ENCODE data around the gene F5.

The F5 gene

DNA sequence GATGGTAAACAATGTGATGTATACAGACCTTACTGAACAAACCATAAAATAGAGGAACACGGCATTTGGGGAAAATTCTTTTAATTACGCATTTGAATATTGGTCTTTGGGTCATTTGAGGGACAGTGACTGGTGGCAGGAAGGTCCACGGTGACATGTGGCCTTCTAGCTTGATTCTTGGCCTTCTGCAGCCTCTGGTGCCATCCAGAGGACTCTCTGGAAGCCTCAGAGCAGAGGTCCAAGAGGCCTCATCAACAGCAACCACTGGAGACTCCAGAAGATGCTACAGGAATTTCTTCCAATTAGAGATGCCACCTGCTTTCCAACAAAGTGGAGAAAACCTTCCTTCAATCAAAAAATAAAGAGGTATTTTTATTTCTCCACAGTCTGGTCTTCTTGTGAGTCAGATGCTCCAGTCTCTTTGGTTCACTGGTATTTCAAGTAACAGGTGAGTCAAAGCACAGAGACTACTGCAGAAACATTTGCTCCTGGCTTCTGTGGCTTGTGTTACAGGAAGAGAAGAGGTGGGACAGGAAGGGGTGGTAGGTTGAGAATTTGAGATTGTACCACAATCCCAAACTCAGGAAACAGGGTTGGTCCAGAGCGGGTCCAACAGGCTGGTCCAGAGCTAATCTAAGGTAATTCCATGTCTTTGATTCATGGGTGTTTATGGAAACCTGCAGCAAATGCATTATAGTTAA, 2.7 kb upstream of the F5 start:
- Histone ChIP-seq H3K4me1 (ENCODE audit: control insufficient read depth in 2 of 2, insufficient read depth in 2 of 2, low read length in 2 of 2) (peaks cover 6 to 8% of the 10 kb centered on the region in 2 donors), H3K9me3 (ENCODE audit: control insufficient read depth in 2 of 2, low read length in 2 of 2) (no peaks in the 10 kb centered on the region), H3K27me3 (ENCODE audit: control insufficient read depth in 2 of 2, insufficient read depth in 2 of 2, low read length in 2 of 2) (peaks cover 0 to 2% of the 10 kb centered on the region in 2 donors), H3K36me3 (ENCODE audit: control insufficient read depth in 2 of 2, insufficient read depth in 2 of 2, low read length in 2 of 2) (no peaks in the 10 kb centered on the region), H3K9ac (ENCODE audit: low read depth in 1 of 2, low read length in 2 of 2) (no peak overlapping the region), H3K4me3 (ENCODE audit: low read length in 2 of 2) (no peak overlapping the region), H3K27ac (ENCODE audit: low read depth in 2 of 2, low read length in 2 of 2) (no peak overlapping the region)

DNA sequence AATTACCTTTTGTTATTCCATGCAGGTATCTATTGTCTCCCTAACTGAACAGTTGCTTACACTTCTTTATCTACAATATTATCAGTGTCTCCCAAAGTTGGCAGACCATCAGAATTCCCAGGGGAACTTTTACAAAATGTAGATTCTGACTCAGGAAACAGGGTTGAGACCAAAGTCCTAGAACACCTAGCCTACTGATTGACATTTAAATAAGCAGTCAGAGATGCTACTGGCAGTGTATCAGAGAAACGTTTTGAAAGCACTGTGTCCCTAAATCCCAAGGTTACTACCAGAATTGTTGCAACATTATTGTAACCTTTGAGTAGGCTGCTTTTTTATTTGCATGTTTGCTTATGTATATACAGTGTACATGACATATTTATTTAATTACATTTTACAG, 1.8 kb upstream of the F5 start:
- Histone ChIP-seq H3K27me3 (ENCODE audit: control insufficient read depth in 2 of 2, insufficient read depth in 2 of 2, low read length in 2 of 2) (peaks cover 0 to 2% of the 10 kb centered on the region in 2 donors), H3K36me3 (ENCODE audit: control insufficient read depth in 2 of 2, insufficient read depth in 2 of 2, low read length in 2 of 2) (no peaks in the 10 kb centered on the region), H3K4me1 (ENCODE audit: control insufficient read depth in 2 of 2, insufficient read depth in 2 of 2, low read length in 2 of 2) (peaks cover 6 to 8% of the 10 kb centered on the region in 2 donors), H3K9me3 (ENCODE audit: control insufficient read depth in 2 of 2, low read length in 2 of 2) (no peaks in the 10 kb centered on the region), H3K4me3 (ENCODE audit: low read length in 2 of 2) (no peak overlapping the region), H3K27ac (ENCODE audit: low read depth in 2 of 2, low read length in 2 of 2) (no peak overlapping the region), H3K9ac (ENCODE audit: low read depth in 1 of 2, low read length in 2 of 2) (no peak overlapping the region)

DNA sequence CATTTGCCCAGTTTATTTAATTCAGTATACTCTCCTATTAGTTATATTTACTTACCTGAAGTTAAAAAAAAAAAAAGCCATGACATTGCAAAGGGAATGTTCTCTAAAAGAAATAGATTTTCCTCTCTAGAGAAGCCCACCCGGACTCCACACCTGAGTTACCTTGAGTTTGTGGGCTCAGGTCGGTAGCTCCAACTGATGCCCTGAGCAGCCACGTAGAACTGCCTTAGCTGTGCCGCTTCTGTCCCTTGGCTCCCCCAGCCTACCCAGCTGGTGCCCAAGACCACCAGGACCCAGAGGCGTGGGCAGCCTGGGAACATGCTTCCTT, 250 bp downstream of the F5 start:
- Histone ChIP-seq H3K9ac (ENCODE audit: low read depth in 1 of 2, low read length in 2 of 2) (peak overlapping the region in 1 of 2 donors; percentile 33), H3K27ac (ENCODE audit: low read depth in 2 of 2, low read length in 2 of 2) (no peak overlapping the region), H3K4me3 (ENCODE audit: low read length in 2 of 2) (peak overlapping the region; percentile 45 to 60)

DNA sequence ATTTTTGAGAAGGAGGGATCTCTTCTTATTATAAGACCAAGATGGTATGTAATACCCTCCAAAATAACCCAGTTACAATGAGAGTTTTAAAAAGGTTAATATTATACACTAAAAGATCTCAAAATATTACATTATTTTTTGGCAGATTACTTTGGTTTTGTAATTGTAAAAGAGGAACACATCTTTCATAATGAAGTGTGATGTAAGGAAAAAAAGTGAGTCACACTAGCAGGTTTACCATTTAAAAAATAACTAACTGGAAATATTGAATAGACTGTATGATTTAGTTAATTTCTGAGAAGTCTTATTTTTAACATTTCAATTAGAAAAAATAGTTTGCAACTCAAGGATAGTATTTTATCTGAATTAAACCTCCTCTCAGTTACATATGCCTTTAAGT, 1.1 kb downstream of the F5 start:
- Histone ChIP-seq H3K9me3 (ENCODE audit: control insufficient read depth in 2 of 2, low read length in 2 of 2) (no peaks in the 10 kb centered on the region), H3K4me1 (ENCODE audit: control insufficient read depth in 2 of 2, insufficient read depth in 2 of 2, low read length in 2 of 2) (peaks cover 6 to 8% of the 10 kb centered on the region in 2 donors), H3K27me3 (ENCODE audit: control insufficient read depth in 2 of 2, insufficient read depth in 2 of 2, low read length in 2 of 2) (peaks cover 0 to 2% of the 10 kb centered on the region in 2 donors), H3K4me3 (ENCODE audit: low read length in 2 of 2) (no peak overlapping the region), H3K27ac (ENCODE audit: low read depth in 2 of 2, low read length in 2 of 2) (no peak overlapping the region), H3K9ac (ENCODE audit: low read depth in 1 of 2, low read length in 2 of 2) (no peak overlapping the region), H3K36me3 (ENCODE audit: control insufficient read depth in 2 of 2, insufficient read depth in 2 of 2, low read length in 2 of 2) (no peaks in the 10 kb centered on the region)

More for the DNA sequence above, 250 bp downstream of the F5 start:
- Histone ChIP-seq H3K27me3 (ENCODE audit: control insufficient read depth in 2 of 2, insufficient read depth in 2 of 2, low read length in 2 of 2) (peaks cover 0 to 2% of the 10 kb centered on the region in 2 donors), H3K4me1 (ENCODE audit: control insufficient read depth in 2 of 2, insufficient read depth in 2 of 2, low read length in 2 of 2) (peaks cover 6 to 8% of the 10 kb centered on the region in 2 donors), H3K36me3 (ENCODE audit: control insufficient read depth in 2 of 2, insufficient read depth in 2 of 2, low read length in 2 of 2) (no peaks in the 10 kb centered on the region), H3K9me3 (ENCODE audit: control insufficient read depth in 2 of 2, low read length in 2 of 2) (no peaks in the 10 kb centered on the region)

DNA sequence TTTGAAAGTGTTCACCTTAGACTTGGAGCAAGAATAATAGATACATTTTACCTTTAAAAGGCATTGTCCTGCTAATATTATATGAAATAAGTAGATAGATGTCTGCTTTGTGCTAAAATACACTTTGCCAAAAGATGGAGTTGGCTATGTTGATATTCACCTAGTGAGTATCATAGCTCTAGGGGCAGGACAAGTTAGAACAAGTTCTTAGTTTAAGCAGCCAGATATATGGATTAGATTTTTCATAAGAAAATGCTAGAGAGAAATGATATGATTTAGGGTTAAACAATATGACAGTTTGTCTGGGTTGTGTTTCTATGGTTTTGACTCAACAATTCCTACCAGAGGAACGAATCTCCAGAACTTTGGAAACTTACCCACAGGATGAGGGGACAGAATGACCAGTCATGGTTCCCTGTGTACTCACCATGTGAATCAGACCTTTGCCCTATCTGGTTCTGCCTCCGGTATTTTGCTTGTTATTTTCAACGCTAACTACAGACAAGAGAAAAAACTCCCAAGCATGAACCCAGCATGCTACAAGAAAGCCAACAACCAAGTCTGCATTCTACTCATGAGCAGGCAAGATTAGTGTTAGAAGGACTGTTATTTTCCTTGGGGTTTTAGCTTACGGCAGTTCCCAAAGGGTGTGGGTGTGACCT, 1.7 kb downstream of the F5 start:
- Histone ChIP-seq H3K27me3 (ENCODE audit: control insufficient read depth in 2 of 2, insufficient read depth in 2 of 2, low read length in 2 of 2) (peaks cover 0 to 2% of the 10 kb centered on the region in 2 donors), H3K36me3 (ENCODE audit: control insufficient read depth in 2 of 2, insufficient read depth in 2 of 2, low read length in 2 of 2) (no peaks in the 10 kb centered on the region), H3K4me1 (ENCODE audit: control insufficient read depth in 2 of 2, insufficient read depth in 2 of 2, low read length in 2 of 2) (peaks cover 6 to 8% of the 10 kb centered on the region in 2 donors), H3K27ac (ENCODE audit: low read depth in 2 of 2, low read length in 2 of 2) (no peak overlapping the region), H3K4me3 (ENCODE audit: low read length in 2 of 2) (no peak overlapping the region), H3K9ac (ENCODE audit: low read depth in 1 of 2, low read length in 2 of 2) (no peak overlapping the region), H3K9me3 (ENCODE audit: control insufficient read depth in 2 of 2, low read length in 2 of 2) (no peaks in the 10 kb centered on the region)

DNA sequence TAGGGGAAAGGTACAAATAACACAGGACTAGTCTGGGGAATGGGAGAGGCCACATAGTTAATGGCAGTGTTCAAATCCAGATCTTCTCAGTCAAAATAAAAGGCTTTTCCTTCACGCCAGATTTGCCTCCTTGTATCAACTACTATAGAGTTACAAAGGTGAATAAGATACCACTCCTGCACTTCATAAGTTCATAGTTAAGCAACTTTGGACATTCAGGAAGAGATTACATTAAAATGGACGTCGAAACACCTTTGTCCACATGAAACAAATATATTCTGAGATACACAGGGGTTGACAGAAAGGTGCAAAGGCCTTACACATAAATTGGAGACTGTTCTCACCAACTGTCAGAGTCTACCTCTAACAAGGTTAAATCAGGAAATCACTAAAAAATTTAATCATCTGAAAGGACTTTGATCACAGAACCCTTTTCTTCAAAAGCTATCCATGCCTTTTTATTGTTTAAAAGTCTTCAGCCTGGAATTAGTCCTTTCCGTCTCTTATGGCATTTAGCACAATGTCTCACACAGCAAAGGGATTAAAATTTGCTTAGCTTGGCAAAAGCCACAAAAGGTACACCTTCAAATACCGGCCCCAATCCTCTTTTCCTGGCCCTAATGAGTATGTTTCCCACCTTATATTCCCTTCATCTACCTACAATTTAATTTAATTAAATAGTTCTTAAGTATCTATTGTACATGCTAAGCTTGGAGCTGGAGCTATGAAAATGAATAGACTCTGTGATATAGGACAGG, 8.1 kb downstream of the F5 start:
- H3K9ac ChIP-seq (ENCODE audit: low read depth in 1 of 2, low read length in 2 of 2), result no peak overlapping the region
- H3K27me3 ChIP-seq (ENCODE audit: control insufficient read depth in 2 of 2, insufficient read depth in 2 of 2, low read length in 2 of 2), result no peaks in the 10 kb centered on the region
- no peak overlapping the region for H3K27ac ChIP-seq (ENCODE audit: low read depth in 2 of 2, low read length in 2 of 2)
- no peaks in the 10 kb centered on the region for H3K9me3 ChIP-seq (ENCODE audit: control insufficient read depth in 2 of 2, low read length in 2 of 2)
- H3K4me1 ChIP-seq (ENCODE audit: control insufficient read depth in 2 of 2, insufficient read depth in 2 of 2, low read length in 2 of 2), result no peaks in the 10 kb centered on the region
- no peak overlapping the region for H3K4me3 ChIP-seq (ENCODE audit: low read length in 2 of 2)
- no peaks in the 10 kb centered on the region for H3K36me3 ChIP-seq (ENCODE audit: control insufficient read depth in 2 of 2, insufficient read depth in 2 of 2, low read length in 2 of 2)

DNA sequence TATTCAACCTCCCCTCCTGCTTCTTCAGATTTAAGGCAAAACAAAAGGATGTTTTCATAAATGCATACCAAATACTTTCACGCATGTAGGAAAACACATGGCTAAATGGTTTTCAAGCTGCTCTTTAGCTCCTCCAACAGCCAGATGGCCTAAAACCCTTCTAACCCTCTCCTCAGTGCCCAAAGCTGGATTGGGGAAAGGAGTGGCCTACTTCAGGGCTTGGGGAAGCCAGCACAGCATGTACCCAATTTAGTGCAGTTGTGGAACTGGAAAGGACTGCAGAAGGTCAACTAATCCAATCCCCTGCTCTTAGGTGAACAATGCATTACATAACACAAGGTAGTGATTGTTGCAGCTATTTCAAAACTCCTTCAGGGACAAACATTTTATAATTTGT, 9.3 kb downstream of the F5 start:
- Histone ChIP-seq H3K36me3 (ENCODE audit: control insufficient read depth in 2 of 2, insufficient read depth in 2 of 2, low read length in 2 of 2) (no peaks in the 10 kb centered on the region), H3K27me3 (ENCODE audit: control insufficient read depth in 2 of 2, insufficient read depth in 2 of 2, low read length in 2 of 2) (no peaks in the 10 kb centered on the region), H3K4me3 (ENCODE audit: low read length in 2 of 2) (no peak overlapping the region), H3K27ac (ENCODE audit: low read depth in 2 of 2, low read length in 2 of 2) (no peak overlapping the region), H3K4me1 (ENCODE audit: control insufficient read depth in 2 of 2, insufficient read depth in 2 of 2, low read length in 2 of 2) (no peaks in the 10 kb centered on the region), H3K9ac (ENCODE audit: low read depth in 1 of 2, low read length in 2 of 2) (no peak overlapping the region), H3K9me3 (ENCODE audit: control insufficient read depth in 2 of 2, low read length in 2 of 2) (no peaks in the 10 kb centered on the region)

DNA sequence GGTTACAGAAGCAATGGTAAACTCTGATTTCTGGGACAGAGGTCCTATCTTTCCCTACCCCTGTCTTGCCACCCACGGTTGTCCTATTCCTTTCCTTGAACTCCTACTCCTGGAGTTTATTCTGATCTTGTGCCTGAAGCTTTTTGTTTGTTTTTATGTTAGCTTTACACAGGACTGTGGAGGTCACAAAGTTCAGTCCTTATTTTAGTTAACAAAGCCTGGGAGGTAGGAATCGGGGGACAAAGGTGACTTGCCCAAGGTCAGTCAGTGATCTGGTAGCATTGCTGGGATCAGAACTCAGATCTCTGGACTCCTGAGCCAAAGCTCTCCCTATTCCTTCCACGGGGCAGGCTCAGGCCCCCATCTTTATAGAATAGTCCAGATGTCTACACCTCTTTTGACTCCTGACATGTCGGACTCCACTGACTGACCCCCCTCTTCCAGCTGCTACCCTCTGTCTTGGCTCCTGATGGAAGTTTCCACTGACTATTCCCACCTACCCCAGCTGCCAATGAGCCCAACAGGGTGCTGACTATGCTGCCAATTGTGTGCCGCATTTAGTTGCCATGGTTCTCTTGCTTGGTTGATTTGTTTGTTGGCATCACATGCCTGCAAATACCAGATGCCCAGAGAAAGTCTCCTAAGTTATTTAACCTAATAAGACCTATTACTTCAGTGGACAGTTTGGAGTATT, 9.9 kb downstream of the F5 start:
- no peak overlapping the region for H3K9ac ChIP-seq (ENCODE audit: low read depth in 1 of 2, low read length in 2 of 2)
- peaks cover 0 to 2% of the 10 kb centered on the region in 2 donors for H3K4me1 ChIP-seq (ENCODE audit: control insufficient read depth in 2 of 2, insufficient read depth in 2 of 2, low read length in 2 of 2)
- no peaks in the 10 kb centered on the region for H3K36me3 ChIP-seq (ENCODE audit: control insufficient read depth in 2 of 2, insufficient read depth in 2 of 2, low read length in 2 of 2)
- H3K4me3 ChIP-seq (ENCODE audit: low read length in 2 of 2), result no peak overlapping the region
- no peak overlapping the region for H3K27ac ChIP-seq (ENCODE audit: low read depth in 2 of 2, low read length in 2 of 2)
- no peaks in the 10 kb centered on the region for H3K9me3 ChIP-seq (ENCODE audit: control insufficient read depth in 2 of 2, low read length in 2 of 2)
- no peaks in the 10 kb centered on the region for H3K27me3 ChIP-seq (ENCODE audit: control insufficient read depth in 2 of 2, insufficient read depth in 2 of 2, low read length in 2 of 2)

DNA sequence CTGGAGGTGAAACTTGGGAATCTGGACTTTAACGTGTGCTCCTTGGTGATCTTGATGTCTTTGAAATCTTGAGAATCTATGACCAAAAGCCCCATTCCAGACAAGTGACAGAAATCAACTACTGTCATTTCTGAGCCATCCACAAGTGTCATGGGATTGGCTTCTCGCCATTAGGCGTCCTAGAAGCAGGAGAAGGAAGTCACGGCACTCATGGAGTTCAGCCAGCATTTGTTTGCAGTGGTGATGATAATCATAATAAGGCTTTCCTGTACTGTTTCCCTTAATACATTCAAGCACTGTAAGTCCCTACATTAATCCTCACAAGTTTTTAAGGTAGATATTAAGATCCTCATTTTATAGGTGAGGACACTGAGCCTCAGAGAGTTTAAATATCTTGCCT, 11.9 kb downstream of the F5 start:
- Histone ChIP-seq H3K36me3 (ENCODE audit: control insufficient read depth in 2 of 2, insufficient read depth in 2 of 2, low read length in 2 of 2) (no peaks in the 10 kb centered on the region), H3K4me1 (ENCODE audit: control insufficient read depth in 2 of 2, insufficient read depth in 2 of 2, low read length in 2 of 2) (peaks cover 5 to 6% of the 10 kb centered on the region in 2 donors), H3K9ac (ENCODE audit: low read depth in 1 of 2, low read length in 2 of 2) (no peak overlapping the region), H3K4me3 (ENCODE audit: low read length in 2 of 2) (no peak overlapping the region), H3K27me3 (ENCODE audit: control insufficient read depth in 2 of 2, insufficient read depth in 2 of 2, low read length in 2 of 2) (no peaks in the 10 kb centered on the region), H3K9me3 (ENCODE audit: control insufficient read depth in 2 of 2, low read length in 2 of 2) (no peaks in the 10 kb centered on the region), H3K27ac (ENCODE audit: low read depth in 2 of 2, low read length in 2 of 2) (no peak overlapping the region)

DNA sequence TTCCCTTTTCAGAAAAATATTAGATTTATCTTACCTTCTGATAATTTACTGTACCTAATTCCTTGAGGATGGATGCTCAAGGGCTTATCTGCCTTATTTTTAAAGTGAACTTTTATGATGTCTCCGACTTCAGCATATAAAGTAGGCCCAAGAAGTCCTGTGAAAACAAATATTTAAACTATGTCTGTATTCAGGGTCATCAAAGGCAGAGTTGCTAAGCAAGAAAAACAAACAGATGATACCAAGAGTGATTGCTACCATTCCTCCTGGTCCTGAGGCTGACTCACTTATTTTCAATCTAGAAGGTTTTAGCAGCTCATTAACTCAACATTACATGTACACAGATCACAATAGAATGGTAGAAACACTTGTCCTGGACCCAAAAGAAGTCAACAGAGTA, 14.1 kb downstream of the F5 start:
- Histone ChIP-seq H3K9ac (ENCODE audit: low read depth in 1 of 2, low read length in 2 of 2) (no peak overlapping the region), H3K36me3 (ENCODE audit: control insufficient read depth in 2 of 2, insufficient read depth in 2 of 2, low read length in 2 of 2) (no peaks in the 10 kb centered on the region), H3K27ac (ENCODE audit: low read depth in 2 of 2, low read length in 2 of 2) (no peak overlapping the region), H3K4me1 (ENCODE audit: control insufficient read depth in 2 of 2, insufficient read depth in 2 of 2, low read length in 2 of 2) (peaks cover 5 to 6% of the 10 kb centered on the region in 2 donors), H3K9me3 (ENCODE audit: control insufficient read depth in 2 of 2, low read length in 2 of 2) (no peaks in the 10 kb centered on the region), H3K4me3 (ENCODE audit: low read length in 2 of 2) (no peak overlapping the region), H3K27me3 (ENCODE audit: control insufficient read depth in 2 of 2, insufficient read depth in 2 of 2, low read length in 2 of 2) (no peaks in the 10 kb centered on the region)
